Fibroblast of mammary gland (primary cell): Measurements from ENCODE around the gene TIGD3.

Source experiments
- DNase-seq: peaks from one replicate; pipeline ENCODE4 v3.0.0-alpha.2; 2010; ENCODE audit warnings: low read depth
- H3K4me3 ChIP-seq: 2 replicates; pipeline ENCODE4 v1.5.1; 2011; ENCODE audit warnings: low read depth, mild to moderate bottlenecking, low read length, moderate library complexity; ENCODE audit not compliant: control insufficient read depth
- CTCF ChIP-seq: conservative IDR thresholded peaks from 2 replicates; pipeline ENCODE4 v1.5.1; 2011; ENCODE audit warnings: low read depth, low read length, inconsistent platforms; ENCODE audit not compliant: control insufficient read depth, insufficient read depth

The TIGD3 gene

GRCh38 chr11:65354265-65355012 lies at the start of gene TIGD3:
TSS of gene TIGD3 (plus strand) at chr11:65354751. CDS start at chr11:65355809, 1,058 bp downstream.
- peak; percentile 87 for DNase-seq
- peak within 1 kb of the TSS; percentile 69 for H3K4me3 ChIP-seq
- no peak for TF ChIP-seq CTCF

DNA sequence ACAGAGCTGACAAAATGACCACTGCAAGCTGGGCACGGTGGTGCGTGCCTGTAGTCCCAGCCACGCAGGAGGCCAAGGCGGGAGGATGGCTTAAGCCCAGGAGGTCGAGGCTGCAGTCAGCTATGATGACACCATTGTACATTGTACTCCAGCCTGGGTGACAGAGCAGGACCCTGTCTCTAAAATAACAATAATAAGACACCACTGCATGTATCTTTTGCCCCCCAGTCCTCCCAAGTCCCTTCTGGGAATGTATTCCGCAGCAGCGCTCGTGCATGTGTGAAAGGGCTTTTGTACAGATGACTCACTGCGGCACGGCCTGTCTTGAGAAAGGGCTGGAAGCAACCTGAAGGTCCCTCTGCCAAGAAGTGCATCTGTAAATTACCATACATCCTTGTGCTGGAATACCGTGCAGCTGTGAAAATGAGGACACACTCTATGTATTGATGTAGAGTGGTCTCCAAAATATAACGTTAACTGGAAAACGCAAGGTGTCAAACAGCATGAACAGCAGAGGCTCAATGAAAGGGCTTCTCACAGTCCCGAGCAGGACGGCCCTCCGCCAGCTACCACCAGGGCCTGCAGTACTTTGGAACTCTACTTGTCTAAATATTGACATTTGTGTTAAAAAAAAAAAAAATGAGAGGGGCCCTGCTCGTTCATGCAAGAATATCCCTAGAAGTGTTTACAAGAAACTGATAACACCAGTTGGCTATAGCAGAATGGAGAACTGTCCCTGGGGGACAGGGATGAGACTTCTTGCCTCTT lies 48.9 kb upstream of the TIGD3 start:
- TF ChIP-seq CTCF: no peak
- peak; percentile 68 for DNase-seq
- no peak overlapping the region for H3K4me3 ChIP-seq

DNA sequence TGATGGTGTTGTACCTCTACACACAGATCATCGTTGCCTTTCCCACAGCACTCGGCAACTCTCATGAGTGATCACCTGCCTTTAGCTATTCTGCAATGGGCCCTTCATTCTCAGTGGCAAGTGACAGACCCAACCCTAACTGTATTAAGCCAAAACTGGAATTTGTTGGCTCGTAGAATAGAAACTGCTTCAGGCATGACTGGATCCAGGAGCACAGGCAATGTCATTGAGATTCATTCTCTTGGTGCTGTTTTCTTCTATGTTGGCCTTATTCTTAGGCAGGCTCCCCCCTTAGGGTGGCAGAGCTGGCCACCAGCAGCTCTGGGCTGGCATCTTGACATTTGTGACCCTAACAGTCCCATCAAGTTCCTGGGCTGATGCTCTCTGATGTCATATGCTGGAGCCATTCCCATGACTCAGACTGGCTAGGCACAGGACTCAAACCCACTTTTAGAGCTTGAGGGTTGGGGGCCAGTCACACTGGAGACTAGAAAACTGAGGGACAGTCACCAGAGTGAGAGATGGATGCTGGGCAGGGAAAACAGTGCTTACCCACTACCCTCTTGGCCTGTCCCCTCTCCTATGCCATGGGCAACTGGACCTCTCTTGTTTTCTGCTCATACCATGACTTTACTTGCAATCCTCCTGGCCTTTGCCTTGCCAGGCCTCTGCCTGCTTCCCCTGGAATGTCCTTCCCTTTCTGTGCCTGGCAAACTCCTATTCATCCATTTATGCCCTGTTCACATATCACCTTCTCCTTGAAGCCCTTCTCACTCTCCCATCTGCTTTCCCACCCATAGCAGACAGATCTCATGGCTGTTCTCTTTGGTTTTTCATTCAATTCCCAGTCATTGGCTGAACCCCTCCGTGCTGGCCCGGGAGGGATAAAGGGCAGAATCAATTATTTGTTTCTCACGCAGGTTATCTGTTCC lies 47.0 kb upstream of the TIGD3 start:
- H3K4me3 ChIP-seq: no peak overlapping the region
- no peak for TF ChIP-seq CTCF
- no peak for DNase-seq

GRCh38 chr11:65308281-65308891 lies 46.2 kb upstream of the TIGD3 start:
- DNase-seq: no peak
- no peak for TF ChIP-seq CTCF
- H3K4me3 ChIP-seq: no peak overlapping the region

- TF ChIP-seq CTCF: no peak
- no peak for DNase-seq
- H3K4me3 ChIP-seq: no peak overlapping the region
These were observed 45.5 kb upstream of the TIGD3 start for GRCh38 chr11:65309006-65309405.

DNA sequence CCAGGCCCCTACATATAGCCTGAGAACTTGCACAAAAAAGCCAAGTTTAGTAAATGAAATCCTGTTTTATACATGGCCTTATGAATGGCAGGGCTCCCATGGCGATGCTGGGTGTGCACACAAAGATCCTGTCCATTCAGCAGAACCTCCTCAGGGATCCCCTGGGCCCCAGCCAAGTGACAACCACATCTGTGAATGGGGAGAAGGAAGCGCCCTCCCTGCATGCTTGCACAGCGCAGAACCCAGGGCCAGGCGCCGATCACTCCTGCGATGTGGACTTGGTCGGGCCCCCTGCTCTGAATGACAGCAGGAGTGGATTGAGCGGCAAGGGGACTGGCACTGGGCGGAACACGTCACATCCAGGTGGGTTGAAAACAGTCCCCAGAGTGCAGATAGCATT lies 44.3 kb upstream of the TIGD3 start:
- no peak overlapping the region for H3K4me3 ChIP-seq
- TF ChIP-seq CTCF: no peak
- DNase-seq: no peak
